Stomach (tissue), 9 donors: ENCODE results near the gene FOSB. TPM values are rescaled to one million over a fixed set of nuclear protein-coding genes. Genes with fewer than 3 reads are reported as not detected.

Experiments
- DNase-seq, 2 donors: peaks; one replicate each; pipeline versions ENCODE4 v3.0.0 to v3.0.0-alpha.2; 2013 to 2019
- H3K27ac ChIP-seq, 5 donors: fragments of 200-600 bp in 4 of 5; sonication (generic) in 4 of 5; one replicate each; pipeline ENCODE4 v1.5.1; 2013 to 2019; ENCODE audit warnings: mild to moderate bottlenecking in 1 of 5, moderate library complexity in 1 of 5
- H3K27me3 ChIP-seq, 3 donors: fragments of 200-600 bp; sonication (generic); one replicate each; pipeline ENCODE4 v1.5.1; 2017 to 2019; ENCODE audit warnings: mixed run types in 1 of 3
- H3K36me3 ChIP-seq, 4 donors: fragments of 200-600 bp; sonication (generic); 1 replicate in 3 of 4; 2 replicates in 1 of 4; pipeline ENCODE4 v1.5.1; 2016 to 2019
- H3K4me1 ChIP-seq, 4 donors: fragments of 200-600 bp; sonication (generic); one replicate each; pipeline ENCODE4 v1.5.1; 2016 to 2019
- H3K4me3 ChIP-seq, 4 donors: fragments of 200-600 bp; sonication (generic) in 3 of 4; one replicate each; pipeline ENCODE4 v1.5.1; 2016 to 2019; ENCODE audit warnings: mild to moderate bottlenecking in 1 of 4
- H3K9me3 ChIP-seq, 4 donors: fragments of 200-600 bp; sonication (generic); one replicate each; pipeline ENCODE4 v1.5.1; 2016 to 2019
- CTCF ChIP-seq, 7 experiments: fragments of 450-650 bp in 4 of 7; fragments of 200-600 bp in 3 of 7; sonication (generic) in 3 of 7; IDR thresholded peaks; one replicate each; pipeline ENCODE4 v1.5.1; 2016 to 2019; ENCODE audit warnings: antibody characterized with exemption in 7 of 7, control low read depth in 2 of 7, mild to moderate bottlenecking in 1 of 7
- EP300 ChIP-seq: sonication (generic); formaldehyde crosslinking; IDR thresholded peaks from one replicate; pipeline ENCODE4 v1.6.1; 2017; ENCODE audit warnings: antibody characterized with exemption
- POLR2A ChIP-seq, 4 donors: fragments of 450-650 bp; IDR thresholded peaks; one replicate each; pipeline ENCODE4 v1.6.1; 2016; ENCODE audit warnings: antibody characterized with exemption in 4 of 4, control low read depth in 2 of 4, mild to moderate bottlenecking in 1 of 4, moderate library complexity in 1 of 4
- POLR2AphosphoS5 ChIP-seq, 3 donors: sonication (generic); formaldehyde crosslinking; IDR thresholded peaks; one replicate each; pipeline ENCODE4 v1.6.1; 2016; ENCODE audit warnings: antibody characterized with exemption in 3 of 3
- WGBS, 5 donors: extraction: QIAGEN DNeasy Blood & Tissue Kit in 3 of 5; methylation state at CpG; one replicate each; pipeline versions ENCODE4 v1.1.5 to v1.1.7; 2013 to 2018; 5-methylcytosine and 5-hydroxymethylcytosine counted together
- intact Hi-C: fragments of 100-400 bp; cut with DNase I; formaldehyde crosslinking; loops from one replicate; pipeline ENCODE4 v1.15.1; 2023; ENCODE audit warnings: low total_unique reads
- polyA plus RNA-seq, 3 donors: library from polyadenylated mRNA; stranded (reverse); fragments of 200-250 nt; gene quantifications; one replicate each; pipeline ENCODE4 v1.2.3, GENCODE V29; 2013
- total RNA-seq, 5 donors: library from RNA; depleted of rRNA; stranded (reverse); fragments of >200 nt; gene quantifications; one replicate each; pipeline versions ENCODE4 v1.1.0 to v1.2.3, GENCODE V29; 2014 to 2016
- donor health status: healthy with polysubstance abuse.
- donor health status: Bipolar disorder and iron deficiency.
- donor health status: healthy.

The FOSB gene
- total and polyA plus RNA-seq, 8 donors, result 1.2 to 76.8 (median 9.0) TPM

- no peaks in the 10 kb centered on the region for H3K36me3 ChIP-seq
- intact Hi-C loops, result no loop called here
- TF ChIP-seq EP300 (no peak), POLR2AphosphoS5 (IDR thresholded peaks at IDR 0.05) (no peak), POLR2A (IDR thresholded peaks at IDR 0.05) (no peak), CTCF (IDR thresholded peaks at IDR 0.05) (no peak)
- peaks cover 13 to 22% (median 19%) of the 10 kb centered on the region in 4 donors for H3K4me1 ChIP-seq
- H3K27ac ChIP-seq, result no peak overlapping the region
- no peak overlapping the region for H3K4me3 ChIP-seq
- H3K9me3 ChIP-seq, result no peaks in the 10 kb centered on the region
- 73 to 97% (median 93%) methylated on average over 2 of the region's 2 CpGs for WGBS, 5 donors
- DNase-seq, result no peak
- H3K27me3 ChIP-seq, result no peaks in the 10 kb centered on the region
Measured at GRCh38 chr19:45464274-45464673, 3.5 kb upstream of the FOSB start.

DNA sequence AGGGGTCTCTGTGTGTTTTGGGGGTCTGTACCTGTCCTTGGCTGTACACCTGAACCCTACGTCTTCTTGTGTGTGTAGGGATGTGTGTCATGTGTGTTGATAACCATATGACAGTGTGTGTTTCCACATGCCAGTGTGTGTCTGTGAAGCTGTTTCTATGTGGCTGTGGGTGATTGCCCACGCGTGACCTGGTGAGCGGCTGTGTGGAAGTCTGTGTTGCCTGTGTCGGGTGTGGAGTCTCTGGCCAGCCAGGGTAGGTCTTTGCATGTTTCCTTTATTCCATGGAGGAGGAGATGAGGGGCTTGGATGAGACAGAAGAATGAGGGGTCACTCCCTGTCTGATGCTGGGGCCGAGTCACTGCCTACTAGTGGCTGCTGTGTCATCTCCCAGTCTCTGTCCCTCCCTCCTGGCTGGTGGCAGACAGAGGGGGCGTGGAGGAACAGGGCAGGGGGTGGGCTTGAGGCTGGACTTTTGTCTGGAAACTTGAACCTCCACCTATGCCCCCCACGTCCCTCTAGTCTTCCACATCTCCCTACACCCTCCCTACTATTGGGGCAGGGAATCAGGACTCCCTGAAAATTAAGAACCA is 2.8 kb upstream of the FOSB start:
- TF ChIP-seq POLR2AphosphoS5 (IDR thresholded peaks at IDR 0.05), result no peak
- TF ChIP-seq POLR2A (IDR thresholded peaks at IDR 0.05), result no peak
- no peak for TF ChIP-seq CTCF (IDR thresholded peaks at IDR 0.05)
- no peak for TF ChIP-seq EP300
- WGBS, 5 donors, result 52 to 64% (median 56%) methylated on average over 8 of the region's 8 CpGs
- Histone ChIP-seq H3K27ac (no peak overlapping the region), H3K36me3 (no peaks in the 10 kb centered on the region), H3K9me3 (no peaks in the 10 kb centered on the region), H3K4me3 (no peak overlapping the region), H3K4me1 (peaks cover 17 to 26% (median 22%) of the 10 kb centered on the region in 4 donors), H3K27me3 (no peaks in the 10 kb centered on the region)
- DNase-seq, result no peak
- intact Hi-C loops, result no loop called here

- DNase-seq, result no peak
- peak overlapping the region; percentile 93 to 99 (median 96) for H3K27ac ChIP-seq
- intact Hi-C loops, result no loop called here
- no peaks in the 10 kb centered on the region for H3K9me3 ChIP-seq
- TF ChIP-seq POLR2A (IDR thresholded peaks at IDR 0.05) (no peak), CTCF (IDR thresholded peaks at IDR 0.05) (no peak), EP300 (no peak), POLR2AphosphoS5 (IDR thresholded peaks at IDR 0.05) (no peak)
- 1 to 2% (median 1%) methylated on average over 11 of the region's 11 CpGs for WGBS, 5 donors
- H3K4me1 ChIP-seq, result peaks cover 22 to 40% (median 31%) of the 10 kb centered on the region in 4 donors
- peak overlapping the region; percentile 56 to 78 (median 70) for H3K4me3 ChIP-seq
- H3K27me3 ChIP-seq, result peaks cover 0 to 11% (median 6%) of the 10 kb centered on the region in 3 donors
- peaks cover 0 to 16% (median 0%) of the 10 kb centered on the region in 4 donors for H3K36me3 ChIP-seq
Measured at GRCh38 chr19:45467115-45467455, 711 bp upstream of the FOSB start.

DNA sequence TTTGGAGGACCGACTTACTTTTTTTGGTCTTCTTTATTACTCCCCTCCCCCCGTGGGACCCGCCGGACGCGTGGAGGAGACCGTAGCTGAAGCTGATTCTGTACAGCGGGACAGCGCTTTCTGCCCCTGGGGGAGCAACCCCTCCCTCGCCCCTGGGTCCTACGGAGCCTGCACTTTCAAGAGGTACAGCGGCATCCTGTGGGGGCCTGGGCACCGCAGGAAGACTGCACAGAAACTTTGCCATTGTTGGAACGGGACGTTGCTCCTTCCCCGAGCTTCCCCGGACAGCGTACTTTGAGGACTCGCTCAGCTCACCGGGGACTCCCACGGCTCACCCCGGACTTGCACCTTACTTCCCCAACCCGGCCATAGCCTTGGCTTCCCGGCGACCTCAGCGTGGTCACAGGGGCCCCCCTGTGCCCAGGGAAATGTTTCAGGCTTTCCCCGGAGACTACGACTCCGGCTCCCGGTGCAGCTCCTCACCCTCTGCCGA is 409 bp downstream of the FOSB start:
- 0 to 1% (median 0%) methylated on average over 26 to 31 of the region's 31 CpGs for WGBS, 5 donors
- peak in 1 of 2 donors; percentile 35 for DNase-seq
- Histone ChIP-seq H3K36me3 (peaks cover 0 to 27% (median 0%) of the 10 kb centered on the region in 4 donors), H3K4me1 (peaks cover 22 to 51% (median 41%) of the 10 kb centered on the region in 4 donors), H3K4me3 (peak overlapping the region; percentile 56 to 78 (median 70)), H3K27ac (peak overlapping the region; percentile 93 to 99 (median 96)), H3K9me3 (no peaks in the 10 kb centered on the region), H3K27me3 (peaks cover 0 to 22% (median 15%) of the 10 kb centered on the region in 3 donors)
- intact Hi-C loops, result no loop called here
- TF ChIP-seq POLR2A (IDR thresholded peaks at IDR 0.05), result no peak
- no peak for TF ChIP-seq CTCF (IDR thresholded peaks at IDR 0.05)
- no peak for TF ChIP-seq POLR2AphosphoS5 (IDR thresholded peaks at IDR 0.05)
- TF ChIP-seq EP300, result no peak
